HG03442 (cell line): ENCODE results near the gene ZFP36L2.
A peak's percentile ranks its signal among the peaks of the same experiment; 100 is the strongest.

Experiments
- ATAC-seq: cut with Tn5 transposase; IDR thresholded peaks from one replicate; pipeline ENCODE4 v1.9.1; 2021; ENCODE audit warnings: mild to moderate bottlenecking, moderate library complexity; ENCODE audit not compliant: unreplicated experiment

Gene ZFP36L2

DNA sequence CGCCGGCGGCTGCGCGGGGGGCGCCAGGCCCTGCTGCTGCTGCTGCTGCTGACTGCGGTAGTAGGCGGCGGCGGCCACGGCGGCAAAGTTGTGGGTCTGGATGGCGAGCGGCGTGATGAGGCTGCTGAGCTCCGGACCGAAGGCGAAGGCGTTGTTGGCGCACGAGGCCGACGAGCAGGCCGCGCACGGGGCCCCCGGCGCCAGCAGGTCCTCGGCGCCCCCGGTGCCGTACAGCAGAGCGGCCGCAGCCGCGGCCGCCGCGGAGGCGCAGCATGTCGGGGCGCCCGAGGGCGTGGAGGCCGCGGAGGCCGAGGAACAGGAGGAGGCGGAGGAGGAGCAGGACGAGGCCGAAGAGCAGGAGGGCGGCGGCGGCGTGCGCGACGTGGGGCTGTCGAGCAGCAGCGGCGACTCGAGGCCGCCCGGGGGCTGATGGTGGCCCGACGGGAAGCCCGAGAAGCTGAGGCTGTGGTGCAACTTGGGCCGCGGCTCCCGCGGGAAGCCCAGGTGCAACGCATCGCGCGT is 1.8 kb downstream of the ZFP36L2 start:
- ATAC-seq = no peak

DNA sequence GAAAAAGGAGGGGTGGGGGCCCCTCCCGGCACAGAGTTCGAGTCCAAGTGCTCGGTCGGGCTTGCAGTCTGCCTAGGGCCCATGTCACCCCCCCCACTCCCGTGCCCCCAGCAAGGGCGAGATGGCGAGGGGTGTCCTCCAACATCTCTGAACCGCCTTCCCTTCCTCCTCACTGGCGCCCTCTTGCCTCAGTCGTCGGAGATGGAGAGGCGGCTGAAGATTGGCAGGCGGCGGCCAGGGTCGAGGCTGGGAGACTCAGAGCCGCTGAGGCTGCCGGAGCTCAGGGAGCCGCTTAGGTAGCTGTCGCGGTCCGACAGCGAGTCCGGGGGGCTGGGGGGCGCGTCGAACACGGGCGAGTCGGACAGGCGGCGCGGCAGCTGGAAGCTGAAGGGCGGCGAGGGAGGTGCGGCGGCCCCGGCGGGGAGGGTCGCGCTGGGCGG is 2.3 kb downstream of the ZFP36L2 start:
- ATAC-seq = no peak

DNA sequence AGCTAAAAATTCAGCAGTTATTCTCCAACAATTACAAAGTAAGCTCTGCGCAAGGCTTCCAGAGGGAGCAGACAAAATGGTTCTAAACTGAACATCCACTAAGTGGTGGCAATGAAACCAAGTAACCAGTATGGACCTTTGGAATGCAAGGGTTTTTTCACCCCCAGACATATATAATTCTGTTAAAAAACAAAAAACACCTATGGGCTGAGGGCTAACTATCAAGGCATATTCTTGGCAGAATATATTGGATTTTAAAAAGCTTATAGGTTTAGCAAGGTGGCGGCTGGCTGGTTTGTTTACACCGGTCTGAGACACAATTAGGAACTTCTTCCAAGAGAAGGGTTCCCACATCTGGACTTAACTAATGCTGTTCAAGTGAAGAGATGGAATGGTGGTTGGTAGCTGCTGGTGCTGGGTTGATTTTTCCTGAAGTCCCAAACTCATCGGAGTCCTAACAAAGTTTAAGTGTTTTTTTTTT is 2.8 kb downstream of the ZFP36L2 start:
- ATAC-seq = no peak

DNA sequence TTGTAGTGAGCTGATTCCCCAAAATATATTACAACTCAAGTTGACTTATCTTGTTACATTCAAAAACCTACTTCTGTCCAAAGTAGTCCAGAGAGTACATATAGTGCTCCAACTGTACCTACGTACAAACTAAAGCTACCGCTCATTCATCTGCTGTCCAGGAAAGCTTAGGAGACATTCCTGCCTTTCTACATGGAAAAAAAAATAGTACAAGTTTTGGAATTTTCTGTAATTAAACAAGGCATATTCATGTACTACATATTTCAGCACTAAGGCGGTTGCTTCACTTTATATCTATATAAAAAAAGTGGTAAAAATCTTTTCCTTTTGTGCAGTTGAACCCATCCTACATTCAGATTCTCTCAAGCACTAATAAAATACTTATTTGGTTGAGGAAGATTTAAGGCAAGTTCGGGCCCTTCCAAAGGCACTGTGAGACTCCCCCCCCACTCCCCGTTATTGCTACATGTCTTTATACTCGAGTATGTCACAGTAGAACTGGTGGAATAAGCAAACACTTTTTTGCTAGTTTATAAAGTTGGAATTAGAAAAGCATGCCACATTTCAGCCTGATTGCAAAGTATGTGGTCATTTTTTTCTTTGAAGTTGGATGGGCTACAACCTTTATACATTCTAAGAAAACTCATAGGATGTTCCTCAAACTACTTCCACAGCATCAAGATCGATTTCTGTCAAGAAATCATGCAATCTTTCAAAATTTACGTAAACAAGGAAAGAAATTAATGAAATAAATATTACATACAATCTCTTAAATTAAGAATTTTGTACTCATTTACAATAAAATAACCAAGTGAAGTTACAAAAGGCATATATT is 3.7 kb downstream of the ZFP36L2 start:
- no peak for ATAC-seq

DNA sequence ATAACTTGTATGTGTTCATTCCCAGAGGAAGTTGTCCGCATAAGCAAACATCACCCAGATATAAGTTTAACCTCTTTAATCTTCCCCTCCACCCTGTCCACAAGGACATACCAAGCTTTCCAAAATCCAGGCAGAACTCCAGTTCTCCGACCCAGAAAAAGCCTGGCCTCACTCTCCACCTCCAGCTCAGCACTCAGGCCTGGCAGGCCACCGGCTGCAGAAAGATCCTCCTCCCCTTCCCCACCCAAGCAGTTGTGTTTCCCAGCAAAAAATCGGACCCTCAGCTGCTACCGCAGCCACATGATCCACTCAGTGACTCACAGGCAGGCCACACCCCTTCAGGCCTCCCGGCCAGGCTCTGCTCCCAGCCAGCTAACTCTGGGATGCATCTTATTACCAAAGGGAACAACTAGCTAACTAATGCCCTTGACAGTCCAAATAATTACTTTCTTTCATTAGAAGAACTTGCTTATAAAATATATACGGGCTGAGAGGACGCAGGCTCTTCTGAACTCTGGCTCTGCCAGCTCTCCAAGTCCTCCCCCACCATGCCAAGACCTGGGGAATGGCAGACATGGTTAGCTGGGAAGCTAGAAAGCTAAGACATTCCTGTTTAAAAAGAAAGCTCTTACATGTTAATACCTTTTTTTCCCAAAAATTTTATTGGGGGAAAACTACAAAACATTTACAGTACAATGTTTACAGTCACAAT is 4.5 kb downstream of the ZFP36L2 start:
- no peak for ATAC-seq

DNA sequence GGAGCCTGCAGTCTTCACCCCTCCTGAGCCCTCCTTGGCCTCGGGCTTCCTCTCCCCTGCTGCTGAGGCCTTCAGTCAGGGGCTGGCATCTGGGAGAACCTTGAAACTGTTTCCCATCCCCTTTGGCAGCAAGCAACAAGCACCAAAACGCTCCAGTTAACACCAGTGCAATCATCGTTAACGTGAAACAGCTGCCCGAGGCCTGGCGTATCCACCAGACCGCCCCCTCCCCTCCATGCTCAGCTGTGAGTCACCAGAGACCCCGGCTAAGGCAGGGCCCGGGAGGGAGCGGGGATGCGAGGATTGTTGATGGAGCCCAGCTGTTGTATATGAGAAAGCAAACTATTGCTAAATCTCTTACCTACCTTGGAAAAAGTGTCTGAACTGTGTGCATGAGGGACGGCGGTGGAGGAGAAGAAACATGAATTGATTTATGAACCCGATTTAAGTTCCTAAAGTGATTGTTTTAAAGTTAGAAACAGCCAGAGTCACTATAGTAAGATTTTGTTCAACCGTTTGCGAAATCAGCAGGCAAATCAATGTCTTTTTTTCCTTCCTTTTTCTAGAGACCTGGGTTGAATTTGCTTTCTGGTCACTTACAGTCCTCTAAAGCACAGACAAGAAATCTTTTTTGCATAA is 5.2 kb downstream of the ZFP36L2 start:
- ATAC-seq = no peak

DNA sequence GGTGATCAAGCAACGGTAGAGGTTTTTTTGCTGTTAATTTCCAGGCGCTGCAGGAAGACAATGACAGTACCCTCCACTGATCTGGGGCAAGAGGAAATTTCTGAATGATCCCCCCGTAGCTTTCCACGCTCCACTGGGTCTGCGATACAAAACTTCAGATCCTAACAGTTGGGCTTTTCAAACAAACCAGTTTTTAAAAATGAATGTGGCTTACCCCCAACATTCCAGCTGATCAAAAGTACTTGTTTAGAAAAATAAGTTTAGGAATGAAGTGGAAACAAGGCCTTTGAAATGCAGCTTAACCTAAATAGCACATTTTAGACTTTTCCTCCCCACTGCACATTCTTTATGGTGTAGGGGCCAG is 5.7 kb downstream of the ZFP36L2 start:
- ATAC-seq = no peak

DNA sequence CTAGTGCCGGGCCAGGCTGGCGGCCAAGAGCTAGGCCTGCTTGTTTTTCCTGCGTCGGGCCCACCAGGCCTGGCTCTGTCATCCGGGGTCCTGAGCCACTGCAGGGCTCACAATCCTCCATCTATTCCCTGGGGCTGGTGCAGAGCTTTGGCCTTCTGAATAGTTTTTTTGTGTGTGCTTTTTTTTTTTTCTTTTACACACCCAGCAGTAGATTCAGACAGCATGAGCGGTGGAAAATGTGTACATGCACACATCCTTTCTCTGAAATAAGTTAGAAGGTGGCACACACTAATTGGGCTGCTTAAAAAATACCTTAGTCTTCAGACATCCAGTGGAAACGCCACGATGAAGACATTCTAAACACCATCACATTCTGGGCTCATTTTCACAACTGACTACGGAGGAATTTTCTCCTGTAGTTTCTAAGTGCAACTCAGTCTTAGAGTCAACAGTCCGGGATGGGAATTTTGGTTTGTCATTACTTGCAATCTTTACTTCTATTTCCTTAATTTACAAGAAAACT is 6.1 kb downstream of the ZFP36L2 start:
- ATAC-seq = no peak

DNA sequence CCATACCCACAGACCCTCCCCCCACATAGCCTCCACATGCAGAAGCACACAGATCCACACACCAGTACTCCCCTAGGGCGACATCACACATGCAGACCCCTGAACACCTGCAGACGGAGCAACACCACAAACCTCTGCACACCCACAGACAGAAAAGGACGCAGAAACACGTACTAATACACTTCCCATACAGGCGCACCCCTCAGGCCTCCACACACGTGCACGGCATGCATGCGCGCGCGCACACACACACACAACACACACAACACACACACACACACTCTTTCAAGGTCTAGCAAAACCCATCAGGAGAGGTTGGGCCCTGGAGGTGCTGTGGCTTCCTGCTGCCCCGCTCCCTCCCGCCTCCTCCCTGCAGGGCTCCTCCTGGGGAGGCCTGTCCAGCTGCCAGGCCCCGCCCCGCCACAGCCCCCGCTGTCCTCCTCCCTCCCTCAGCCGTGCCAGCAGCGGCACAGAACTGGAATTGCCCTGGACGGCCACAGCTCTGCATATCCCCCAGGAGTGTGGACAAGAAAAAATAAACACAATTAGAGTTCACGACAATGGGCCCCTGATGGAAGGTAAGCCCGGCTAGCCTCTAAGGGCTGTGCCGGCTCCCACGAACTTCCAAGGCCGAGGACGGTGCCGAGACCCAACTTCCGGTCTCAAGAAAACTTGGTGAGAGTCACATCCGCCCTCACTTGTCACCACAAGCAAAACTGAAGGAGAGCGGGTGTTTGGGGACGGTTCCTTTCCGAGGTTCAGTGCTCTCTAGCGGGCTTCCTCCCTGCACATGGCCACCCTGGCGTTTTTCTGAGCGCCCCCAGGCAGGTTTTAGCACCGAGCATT is 6.8 kb downstream of the ZFP36L2 start:
- ATAC-seq = peak; percentile 48

DNA sequence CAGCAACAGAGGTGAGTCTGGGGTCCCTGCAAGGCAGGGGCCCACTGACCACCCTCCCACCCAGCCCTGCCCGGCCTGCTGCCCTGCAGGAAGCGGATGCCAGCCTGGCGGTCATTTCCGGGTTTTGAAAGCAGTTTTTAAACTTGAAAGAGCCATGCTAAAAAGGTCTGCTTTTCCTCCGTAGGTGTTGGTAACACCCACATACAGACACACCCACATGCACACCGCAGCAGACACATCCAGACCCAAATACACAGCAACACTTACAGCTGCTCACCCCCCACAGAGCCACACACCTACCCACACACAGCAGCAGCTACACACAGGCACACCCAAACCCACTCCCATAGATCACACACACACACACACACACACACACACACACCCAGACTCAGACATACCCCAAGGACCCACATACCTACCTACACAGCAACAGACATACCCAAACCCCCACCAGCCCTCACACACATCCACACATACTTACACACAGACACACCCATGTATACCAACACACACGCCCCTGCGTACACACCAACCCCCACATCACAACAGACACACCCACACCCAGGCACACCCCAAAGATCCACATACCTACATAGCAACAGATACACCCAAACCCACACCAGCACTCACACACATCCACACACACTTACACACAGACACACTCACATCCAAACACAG is 7.6 kb downstream of the ZFP36L2 start:
- ATAC-seq = peak; percentile 34

DNA sequence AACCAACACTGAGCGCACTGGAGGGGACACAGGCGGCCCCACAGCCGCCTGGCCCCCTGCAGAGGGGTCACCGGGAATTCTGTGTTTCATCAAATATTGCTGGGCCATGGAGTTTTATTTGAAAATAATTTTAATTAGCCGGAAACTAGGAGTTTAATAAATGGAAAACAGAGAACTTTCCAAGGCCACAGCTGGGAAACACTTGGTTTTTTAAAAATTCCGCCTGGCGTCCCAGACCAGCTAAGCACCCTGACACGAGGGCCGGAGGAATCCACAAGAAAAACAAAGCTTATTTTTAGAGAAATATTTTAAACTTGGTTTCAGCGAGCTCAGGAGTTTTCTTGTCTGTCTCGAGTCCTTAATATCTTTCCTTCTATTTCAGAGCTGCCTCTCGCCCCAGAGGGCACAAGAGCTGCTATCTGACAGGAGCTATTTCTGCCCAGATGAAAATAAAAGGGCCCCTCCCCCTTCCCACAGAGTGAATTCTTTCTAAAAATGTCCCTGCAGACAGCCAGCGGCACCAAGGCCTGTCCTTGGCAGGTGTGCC is 8.2 kb downstream of the ZFP36L2 start:
- no peak for ATAC-seq

DNA sequence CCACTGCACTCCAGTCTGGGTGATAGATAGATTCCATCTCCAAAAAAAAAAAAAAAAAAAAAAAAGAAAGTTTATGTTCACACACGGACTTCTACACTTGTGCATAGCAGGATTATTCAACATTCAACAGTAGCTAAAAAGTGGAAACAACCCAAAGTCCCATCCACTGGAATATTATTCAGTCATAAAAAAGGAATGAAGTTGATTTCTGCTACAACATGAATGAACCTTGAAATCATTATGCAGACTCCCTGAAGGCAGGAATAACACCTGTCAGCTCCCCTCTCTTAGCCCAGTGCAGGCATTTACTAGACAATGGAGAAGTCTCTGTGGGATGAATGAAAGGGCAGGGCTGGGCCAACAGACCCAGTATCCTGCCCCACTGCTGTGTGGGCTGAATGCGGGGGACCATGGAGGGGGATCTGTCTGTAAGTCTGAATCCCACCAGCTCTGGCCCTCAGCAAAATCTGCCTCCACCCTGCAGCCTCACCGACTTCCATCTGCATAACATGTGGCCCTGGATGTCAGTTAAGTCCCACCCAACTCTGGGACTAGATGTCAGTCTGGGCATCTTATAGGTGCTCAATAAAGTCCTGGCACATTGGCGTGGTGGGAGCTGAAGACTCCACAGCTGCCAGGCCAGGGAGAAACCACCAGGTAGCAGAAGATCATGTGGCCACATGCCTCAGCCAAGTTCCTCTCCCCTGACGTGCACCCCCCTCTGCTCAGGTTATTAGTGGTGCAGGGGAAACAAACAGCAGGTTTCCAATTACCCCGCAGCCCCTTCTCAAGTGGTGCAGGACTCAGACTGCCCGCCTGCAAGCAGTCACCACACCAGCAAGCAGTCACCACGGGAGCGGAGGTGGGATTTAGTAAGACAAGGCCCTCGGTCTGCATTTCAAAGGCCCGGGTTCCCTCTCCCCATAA is 8.9 kb downstream of the ZFP36L2 start:
- ATAC-seq = no peak

DNA sequence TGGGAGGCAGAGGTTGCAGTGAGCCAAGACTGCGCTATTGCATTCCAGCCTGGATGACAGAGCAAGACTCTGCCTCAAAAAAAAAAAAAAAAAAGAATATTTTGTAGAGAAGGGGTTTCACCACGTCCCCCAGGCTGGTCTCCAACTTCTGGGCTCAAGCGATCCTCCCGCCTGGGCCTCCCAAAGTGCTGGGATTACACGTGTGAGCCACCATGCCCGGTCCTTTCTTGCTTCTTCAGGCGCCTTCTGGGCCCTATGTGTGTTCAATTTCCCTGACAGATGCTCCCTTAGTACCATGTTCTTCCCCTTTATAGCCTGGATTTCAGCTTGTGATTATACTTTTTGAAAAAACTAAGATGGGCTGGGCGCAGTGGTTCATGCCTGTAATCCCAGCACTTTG is 9.8 kb downstream of the ZFP36L2 start:
- no peak for ATAC-seq

DNA sequence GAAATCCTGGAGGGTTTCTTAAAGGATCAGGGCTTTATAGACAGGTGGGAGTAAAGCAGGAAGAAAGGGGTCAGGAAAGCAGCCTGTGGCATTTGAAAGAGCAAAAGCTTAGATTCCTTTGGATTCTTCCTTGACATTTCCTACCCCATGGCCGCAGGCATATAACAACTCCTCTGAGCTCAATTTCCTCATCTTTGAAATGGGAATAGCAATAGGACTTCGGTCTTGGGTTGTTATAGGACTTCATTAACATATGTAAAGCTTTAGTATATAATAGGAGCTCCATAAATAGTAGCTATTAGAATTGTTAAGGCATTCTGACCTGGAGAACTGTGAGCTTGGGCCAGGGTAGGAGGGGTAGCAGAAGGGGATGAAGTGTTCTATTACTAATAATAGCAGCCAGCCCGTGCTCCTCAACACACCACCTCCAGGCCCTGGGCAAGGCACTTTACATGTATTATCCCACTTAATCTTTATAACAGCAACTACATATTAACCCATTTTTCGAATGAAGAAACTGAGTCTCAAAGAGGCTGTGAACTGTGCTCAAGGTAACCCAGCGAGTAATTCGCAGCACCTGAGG is 10.6 kb downstream of the ZFP36L2 start:
- no peak for ATAC-seq

DNA sequence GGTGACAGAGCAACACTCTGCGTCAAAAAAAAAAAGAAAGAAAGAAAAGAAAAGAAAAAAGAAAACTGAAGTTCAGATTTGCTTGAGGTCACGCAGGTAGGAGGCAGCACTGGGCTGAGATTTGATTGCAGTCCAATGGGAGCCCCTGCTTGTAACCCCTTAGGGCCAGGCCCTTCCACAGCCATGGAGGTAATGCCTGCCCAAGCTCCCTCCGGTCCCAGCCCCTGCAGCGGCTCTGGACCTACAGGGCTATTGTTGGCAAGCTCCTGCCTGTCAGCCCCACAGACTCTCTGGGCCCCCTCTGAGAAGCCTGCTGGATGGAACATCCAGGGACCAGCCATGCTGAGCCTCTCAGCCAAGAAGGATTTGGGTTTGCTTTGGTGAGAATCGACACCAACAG is 12.2 kb downstream of the ZFP36L2 start:
- no peak for ATAC-seq

DNA sequence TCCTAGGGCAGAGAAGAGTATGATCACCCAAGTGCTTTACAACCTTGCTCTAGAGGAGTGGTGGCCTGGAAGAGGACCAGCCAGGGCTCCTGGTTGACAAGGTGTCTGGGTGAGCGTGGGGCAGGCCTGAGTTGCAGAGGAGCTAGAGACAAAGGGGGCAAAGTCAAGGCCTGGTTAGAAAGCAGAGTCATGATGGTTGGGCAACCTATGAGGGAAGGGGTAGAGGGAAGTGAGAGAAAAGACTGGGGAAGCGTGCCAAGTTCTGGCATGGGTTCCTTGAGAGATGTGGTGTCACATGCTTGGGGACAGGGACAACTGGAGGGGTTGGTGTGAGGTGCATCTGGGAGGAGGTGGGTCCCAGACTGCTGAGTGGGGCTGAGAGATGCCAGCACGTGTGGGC is 13.5 kb downstream of the ZFP36L2 start:
- ATAC-seq = no peak

DNA sequence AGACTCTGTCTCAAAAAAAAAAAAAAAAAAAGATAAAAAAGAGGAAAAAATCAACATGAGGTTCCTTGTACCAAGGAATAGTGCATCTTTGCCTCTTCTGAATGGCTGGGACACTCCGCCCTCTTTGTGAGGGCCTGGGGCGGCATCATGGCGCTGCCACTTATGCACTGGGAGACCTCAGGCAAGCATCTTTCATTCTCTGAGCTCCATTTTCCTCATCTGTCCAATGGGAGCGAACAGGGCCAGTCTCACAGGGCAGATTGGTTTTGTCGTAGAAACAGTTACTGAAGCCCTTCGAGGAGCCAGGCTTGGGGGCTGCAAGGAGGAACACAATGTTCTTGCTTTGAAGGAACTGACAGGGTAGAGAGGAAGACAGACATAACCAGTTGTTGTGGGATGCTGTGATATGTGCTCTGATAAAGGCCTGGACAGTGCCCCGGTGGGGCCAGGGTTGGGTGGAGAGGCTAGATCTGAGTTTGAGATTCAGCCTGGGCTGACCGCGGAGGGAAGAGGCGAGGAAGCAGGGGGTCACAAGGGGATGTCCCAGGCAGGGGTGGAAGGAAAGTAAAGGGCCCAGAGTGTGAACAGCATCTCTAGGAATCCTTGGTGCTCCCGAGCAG is 14.1 kb downstream of the ZFP36L2 start:
- ATAC-seq = no peak
